Spleen (tissue), 11 donors: ENCODE data around the gene POLE3. TPM values are rescaled to one million over a fixed set of nuclear protein-coding genes. Genes with fewer than 3 reads are reported as not detected.
"Not testable (repeated sequence)": the region's sequence is repeated elsewhere in the genome, so short reads cannot be mapped to it uniquely, and the experiment has no call there.

ENCODE experiments used
- DNase-seq: peaks from one replicate; pipeline ENCODE4 v3.0.0-alpha.2; 2020
- H3K27ac ChIP-seq, 8 donors: fragments of 200-600 bp; sonication (generic) in 7 of 8; 1 replicate in 4 of 8; 2 replicates in 4 of 8; pipeline versions ENCODE4 v1.5.0 to v1.8.0; 2016 to 2021; ENCODE audit warnings: inconsistent platforms in 4 of 8, mild to moderate bottlenecking in 4 of 8, moderate library complexity in 1 of 8
- H3K27me3 ChIP-seq, 7 donors: fragments of 200-600 bp; sonication (generic) in 6 of 7; replicated peaks in 1 of 7; 1 replicate in 4 of 7; 2 replicates in 3 of 7; pipeline versions ENCODE4 v1.5.0 to v1.8.0; 2016 to 2021; ENCODE audit warnings: inconsistent platforms in 3 of 7, mild to moderate bottlenecking in 1 of 7
- H3K36me3 ChIP-seq, 6 donors: fragments of 200-600 bp; sonication (generic) in 5 of 6; 1 replicate in 4 of 6; 2 replicates in 2 of 6; pipeline versions ENCODE4 v1.5.0 to v1.8.0; 2016 to 2021; ENCODE audit warnings: inconsistent platforms in 2 of 6
- H3K4me1 ChIP-seq, 6 donors: fragments of 200-600 bp; sonication (generic) in 5 of 6; 1 replicate in 3 of 6; 2 replicates in 3 of 6; pipeline versions ENCODE4 v1.5.0 to v1.8.0; 2016 to 2021; ENCODE audit warnings: inconsistent platforms in 3 of 6
- H3K4me3 ChIP-seq, 8 donors: fragments of 200-600 bp; sonication (generic) in 7 of 8; 1 replicate in 4 of 8; 2 replicates in 4 of 8; pipeline versions ENCODE4 v1.5.0 to v1.8.0; 2016 to 2021; ENCODE audit warnings: inconsistent platforms in 4 of 8, mild to moderate bottlenecking in 4 of 8, moderate library complexity in 2 of 8
- H3K9me3 ChIP-seq, 8 donors: fragments of 200-600 bp; sonication (generic) in 7 of 8; 1 replicate in 4 of 8; 2 replicates in 4 of 8; pipeline versions ENCODE4 v1.5.0 to v1.8.0; 2016 to 2021; ENCODE audit warnings: inconsistent platforms in 4 of 8
- POLR2A ChIP-seq, 3 donors: fragments of 450-650 bp; IDR thresholded peaks; one replicate each; pipeline ENCODE4 v1.5.1; 2017; ENCODE audit warnings: antibody characterized with exemption in 3 of 3, mild to moderate bottlenecking in 1 of 3
- POLR2AphosphoS5 ChIP-seq, 3 donors: sonication (generic); formaldehyde crosslinking; IDR thresholded peaks; one replicate each; pipeline ENCODE4 v1.5.1; 2017; ENCODE audit warnings: antibody characterized with exemption in 3 of 3
- WGBS, 5 donors: extraction: QIAGEN DNeasy Blood & Tissue Kit in 3 of 5; methylation state at CpG; one replicate each; pipeline versions ENCODE4 v1.1.5 to v1.1.7; 2013 to 2018; 5-methylcytosine and 5-hydroxymethylcytosine counted together
- intact Hi-C: fragments of 100-400 bp; cut with DNase I; formaldehyde crosslinking; loops from one replicate; pipeline ENCODE4 v1.15.0; 2023; ENCODE audit warnings: low total_unique reads
- polyA plus RNA-seq, 3 donors: library from polyadenylated mRNA; stranded (reverse); fragments of 200-250 nt; gene quantifications; one replicate each; pipeline ENCODE4 v1.2.1, GENCODE V29; 2013
- total RNA-seq, 7 donors: library from RNA; depleted of rRNA in 3 of 7; stranded (reverse); fragments of >200 nt in 3 of 7; fragmentation: NEBNext Ultra II Directional in 4 of 7; extraction: Animal tissue kit (Norgen Biotek cat#: 25700) in 4 of 7; gene quantifications; one replicate each; pipeline versions ENCODE4 v1.1.0 to v1.2.1, GENCODE V29; 2016 to 2021
- TF ChIP-seq, protein P1 (sequence below), 11 experiments: fragments of 200-600 bp in 7 of 11; fragments of 450-650 bp in 4 of 11; sonication (generic) in 4 of 11; IDR thresholded peaks in 8 of 11; conservative IDR thresholded peaks in 3 of 11; 1 replicate in 7 of 11; 2 replicates in 4 of 11; pipeline versions ENCODE4 v1.4.0 to v1.8.0; 2016 to 2021; ENCODE audit warnings: antibody characterized with exemption in 11 of 11, inconsistent platforms in 4 of 11, mild to moderate bottlenecking in 1 of 11
- donor health status: healthy with polysubstance abuse.
- donor health status: DM: no; HTN: no; CAD: no; lungs with moderate emphysema.
- donor health status: DM: no; HTN: no; CAD: no.
- donor health status: Bipolar disorder and iron deficiency.
- donor health status: healthy.
- donor health status: DM: no; HTN: no; CAD: no.
- donor health status: DM: yes; HTN: yes; CAD: no.

POLE3 gene
- total and polyA plus RNA-seq, 10 donors, result 29.3 to 53.0 (median 37.0) TPM

DNA sequence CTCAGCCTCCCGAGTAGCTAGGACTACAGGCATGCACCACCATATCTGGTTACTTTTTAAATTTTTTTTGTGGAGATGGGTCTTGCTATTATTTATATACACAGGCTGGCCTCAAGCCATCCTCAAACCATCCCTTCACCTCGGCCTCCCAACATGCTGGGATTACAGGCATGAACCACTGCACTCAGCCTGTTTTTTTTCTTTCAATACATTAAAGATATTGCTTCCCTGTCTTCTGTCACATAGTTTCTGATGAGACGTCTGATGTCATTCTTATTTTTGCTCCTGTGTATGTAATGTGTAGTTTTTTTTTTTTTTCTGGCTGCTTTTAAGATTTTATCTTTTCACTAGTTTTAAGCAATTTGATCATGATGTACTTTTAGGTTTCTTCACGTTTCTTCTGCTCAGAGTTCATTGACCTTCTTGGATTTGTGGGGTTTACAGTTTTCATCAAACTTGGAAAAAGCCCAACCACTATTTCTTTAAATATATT, 41.7 kb upstream of the POLE3 start:
- Histone ChIP-seq H3K9me3 (no peaks in the 10 kb centered on the region), H3K4me3 (no peak overlapping the region), H3K36me3 (no peaks in the 10 kb centered on the region), H3K4me1 (peaks cover 0 to 31% (median 22%) of the 10 kb centered on the region in 6 donors), H3K27me3 (no peaks in the 10 kb centered on the region), H3K27ac (no peak overlapping the region)
- no peak for TF ChIP-seq POLR2A (IDR thresholded peaks at IDR 0.05)
- TF ChIP-seq, protein P1, sequence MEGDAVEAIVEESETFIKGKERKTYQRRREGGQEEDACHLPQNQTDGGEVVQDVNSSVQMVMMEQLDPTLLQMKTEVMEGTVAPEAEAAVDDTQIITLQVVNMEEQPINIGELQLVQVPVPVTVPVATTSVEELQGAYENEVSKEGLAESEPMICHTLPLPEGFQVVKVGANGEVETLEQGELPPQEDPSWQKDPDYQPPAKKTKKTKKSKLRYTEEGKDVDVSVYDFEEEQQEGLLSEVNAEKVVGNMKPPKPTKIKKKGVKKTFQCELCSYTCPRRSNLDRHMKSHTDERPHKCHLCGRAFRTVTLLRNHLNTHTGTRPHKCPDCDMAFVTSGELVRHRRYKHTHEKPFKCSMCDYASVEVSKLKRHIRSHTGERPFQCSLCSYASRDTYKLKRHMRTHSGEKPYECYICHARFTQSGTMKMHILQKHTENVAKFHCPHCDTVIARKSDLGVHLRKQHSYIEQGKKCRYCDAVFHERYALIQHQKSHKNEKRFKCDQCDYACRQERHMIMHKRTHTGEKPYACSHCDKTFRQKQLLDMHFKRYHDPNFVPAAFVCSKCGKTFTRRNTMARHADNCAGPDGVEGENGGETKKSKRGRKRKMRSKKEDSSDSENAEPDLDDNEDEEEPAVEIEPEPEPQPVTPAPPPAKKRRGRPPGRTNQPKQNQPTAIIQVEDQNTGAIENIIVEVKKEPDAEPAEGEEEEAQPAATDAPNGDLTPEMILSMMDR (IDR thresholded peaks at IDR 0.05 in 8 of 11, conservative IDR thresholded peaks at IDR 0.05 in 3 of 11), result no peak
- no peak for TF ChIP-seq POLR2AphosphoS5 (IDR thresholded peaks at IDR 0.05)
- intact Hi-C loops, result loop anchor here (10.0 kb wide), 1 partner anchor 53 kb away; no protein-coding TSS in a partner anchor
- DNase-seq, result no peak
- 79 to 91% (median 88%) methylated on average over 4 of the region's 4 CpGs for WGBS, 5 donors

DNA sequence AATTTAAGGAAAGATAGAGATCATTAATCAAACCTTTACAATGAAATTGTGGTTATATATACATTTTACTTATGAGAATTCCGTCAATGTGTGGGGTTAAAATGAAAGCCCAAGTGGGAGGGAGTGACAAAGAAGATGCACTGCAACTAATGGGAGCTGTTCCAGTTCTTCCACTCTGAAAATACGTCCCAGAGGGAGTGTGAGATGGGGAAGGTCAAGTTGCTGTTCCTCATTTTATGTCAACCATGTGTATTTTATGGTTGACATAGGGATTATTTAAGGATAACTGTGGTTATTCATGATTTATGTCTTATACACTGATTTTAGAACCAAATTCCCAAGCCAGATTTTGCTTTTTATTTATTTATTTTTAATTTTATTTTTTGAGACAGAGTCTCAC, 38.9 kb upstream of the POLE3 start:
- intact Hi-C loops, result loop anchor here (5.0 kb wide), 1 partner anchor 143 kb away; no protein-coding TSS in a partner anchor
- DNase-seq, result no peak
- H3K4me3 ChIP-seq, result no peak overlapping the region
- WGBS, 5 donors, result 48 to 64% (median 56%) methylated on average over 2 of the region's 2 CpGs
- H3K27me3 ChIP-seq, result no peaks in the 10 kb centered on the region
- no peak overlapping the region for H3K27ac ChIP-seq
- no peaks in the 10 kb centered on the region for H3K36me3 ChIP-seq
- H3K9me3 ChIP-seq, result no peaks in the 10 kb centered on the region
- TF ChIP-seq POLR2AphosphoS5 (IDR thresholded peaks at IDR 0.05) (no peak), POLR2A (IDR thresholded peaks at IDR 0.05) (no peak)
- TF ChIP-seq, protein P1 (IDR thresholded peaks at IDR 0.05 in 8 of 11, conservative IDR thresholded peaks at IDR 0.05 in 3 of 11), result no peak
- peaks cover 0 to 21% (median 9%) of the 10 kb centered on the region in 6 donors for H3K4me1 ChIP-seq

DNA sequence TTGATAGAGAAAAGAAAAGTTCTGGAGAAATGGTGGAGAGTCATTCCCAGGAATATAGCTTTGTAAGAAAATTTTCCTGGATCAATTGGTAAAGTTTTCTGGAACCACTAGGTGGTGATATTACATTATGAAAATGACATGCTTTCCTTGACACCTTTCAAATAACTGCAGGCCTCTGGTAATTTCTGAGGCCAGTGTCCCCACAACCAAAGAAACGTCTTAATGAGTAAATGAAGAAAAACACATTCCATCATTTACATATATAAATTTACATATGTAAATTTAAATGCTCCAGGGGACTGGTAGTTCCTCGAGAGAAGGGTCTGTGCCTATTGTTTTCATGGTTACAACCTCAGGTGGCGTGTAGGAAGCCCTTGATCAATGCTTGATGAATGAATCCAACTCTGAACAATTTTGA, 35.9 kb upstream of the POLE3 start:
- intact Hi-C loops, result loop anchor here (2.0 to 5.0 kb wide), 2 partner anchors 146 to 212 kb away; no protein-coding TSS in a partner anchor
- WGBS, 5 donors, result 50 to 60% (median 56%) methylated on average over 3 of the region's 3 CpGs

DNA sequence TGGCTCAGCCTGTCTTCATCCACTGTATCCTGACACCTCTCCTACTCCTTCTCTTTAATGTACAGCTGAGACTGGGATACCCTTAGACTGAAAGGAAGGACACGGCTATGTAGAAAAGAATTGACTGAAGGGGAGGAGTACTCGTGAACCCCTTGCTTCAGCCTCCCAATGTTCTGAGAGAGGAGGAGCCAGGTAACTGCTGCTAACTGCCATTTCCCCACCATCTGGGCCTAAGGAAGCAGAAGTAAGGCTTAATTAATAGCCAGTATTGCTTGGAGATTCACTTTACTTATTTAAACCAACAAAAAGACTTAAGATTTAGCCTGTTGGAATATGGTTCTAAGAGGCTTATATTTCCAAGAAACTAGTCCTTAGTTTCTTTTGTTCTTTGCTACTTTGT, 34.3 kb upstream of the POLE3 start:
- no peaks in the 10 kb centered on the region for H3K27me3 ChIP-seq
- intact Hi-C loops, result loop anchor here (5.0 kb wide), 1 partner anchor 148 kb away; no protein-coding TSS in a partner anchor
- H3K27ac ChIP-seq, result no peak overlapping the region
- TF ChIP-seq POLR2A (IDR thresholded peaks at IDR 0.05) (no peak), POLR2AphosphoS5 (IDR thresholded peaks at IDR 0.05) (no peak)
- TF ChIP-seq, protein P1 (IDR thresholded peaks at IDR 0.05 in 8 of 11, conservative IDR thresholded peaks at IDR 0.05 in 3 of 11), result no peak
- WGBS, 5 donors, result 42 to 76% (median 54%) methylated on average over 2 of the region's 2 CpGs
- H3K4me1 ChIP-seq, result peaks cover 0 to 14% (median 6%) of the 10 kb centered on the region in 6 donors
- H3K36me3 ChIP-seq, result no peaks in the 10 kb centered on the region
- H3K9me3 ChIP-seq, result no peaks in the 10 kb centered on the region
- no peak for DNase-seq
- no peak overlapping the region for H3K4me3 ChIP-seq

More for the DNA sequence above, 35.9 kb upstream of the POLE3 start:
- Histone ChIP-seq H3K4me1 (peaks cover 0 to 14% (median 6%) of the 10 kb centered on the region in 6 donors), H3K4me3 (no peak overlapping the region), H3K27ac (peak overlapping the region in 2 of 8 donors; percentile 13 to 15), H3K9me3 (no peaks in the 10 kb centered on the region), H3K27me3 (no peaks in the 10 kb centered on the region), H3K36me3 (no peaks in the 10 kb centered on the region)
- no peak for TF ChIP-seq POLR2A (IDR thresholded peaks at IDR 0.05)
- TF ChIP-seq, protein P1 (IDR thresholded peaks at IDR 0.05 in 8 of 11, conservative IDR thresholded peaks at IDR 0.05 in 3 of 11), result peak; percentile 30 to 75 (median 68)
- DNase-seq, result no peak

DNA sequence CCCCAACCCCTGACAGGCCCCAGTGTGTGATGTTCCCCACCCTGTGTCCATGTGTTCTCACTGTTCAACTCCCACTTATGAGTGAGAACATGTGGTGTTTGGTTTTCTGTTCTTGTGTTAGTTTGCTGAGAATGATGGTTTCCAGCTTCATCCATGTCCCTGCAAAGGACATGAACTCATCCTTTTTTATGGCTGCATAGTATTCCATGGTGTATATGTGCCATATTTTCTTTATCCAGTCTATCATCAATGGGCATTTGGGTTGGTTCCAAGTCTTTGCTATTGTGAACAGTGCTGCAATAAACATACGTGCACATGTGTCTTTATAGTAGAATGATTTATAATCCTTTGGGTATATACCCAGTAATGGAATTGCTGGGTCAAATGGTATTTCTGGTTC, 27.2 kb upstream of the POLE3 start:
- not testable (repeated sequence) for H3K27ac ChIP-seq
- WGBS, 5 donors, result 89 to 100% (median 94%) methylated on average over 1 of the region's 1 CpG

More for the DNA sequence above, 27.2 kb upstream of the POLE3 start:
- H3K27me3 ChIP-seq, H3K4me1 ChIP-seq, H3K36me3 ChIP-seq, DNase-seq, intact Hi-C loops, H3K4me3 ChIP-seq, H3K9me3 ChIP-seq: not testable (repeated sequence)
